Measurements from ENCODE around the gene MAGI3. TPM values are rescaled to one million over a fixed set of nuclear protein-coding genes. Genes with fewer than 3 reads are reported as not detected.

The MAGI3 gene
- total and polyA plus RNA-seq, 8 donors = 3.5 to 225 (median 49.7) TPM

GRCh38 chr1:113433184-113433583, 42.9 kb downstream of the MAGI3 start:
- H3K4me1 ChIP-seq = peaks cover 18 to 67% (median 41%) of the 10 kb centered on the region in 4 donors
- no peak overlapping the region for H3K27ac ChIP-seq
- H3K9me3 ChIP-seq = no peaks in the 10 kb centered on the region
- TF ChIP-seq CTCF (IDR thresholded peaks at IDR 0.05) (no peak), POLR2AphosphoS5 (IDR thresholded peaks at IDR 0.05) (no peak)
- intact Hi-C loops (cut with DNase I; ENCODE audit: low total_unique reads) = no loop called here
- H3K4me3 ChIP-seq = no peak overlapping the region
- no peak for DNase-seq
- H3K36me3 ChIP-seq = no peaks in the 10 kb centered on the region
- no peaks in the 10 kb centered on the region for H3K27me3 ChIP-seq

GRCh38 chr1:113434081-113434873, 44.0 kb downstream of the MAGI3 start:
- peak overlapping the region in 2 of 5 donors; percentile 10 to 39 for H3K27ac ChIP-seq
- no peak overlapping the region for H3K4me3 ChIP-seq
- H3K4me1 ChIP-seq = peaks cover 21 to 64% (median 45%) of the 10 kb centered on the region in 4 donors
- DNase-seq = peak; percentile 34 to 66
- 36 to 77% (median 56%) methylated on average over 2 of the region's 2 CpGs for WGBS, 5 donors
- no peaks in the 10 kb centered on the region for H3K36me3 ChIP-seq
- intact Hi-C loops (cut with DNase I; ENCODE audit: low total_unique reads) = no loop called here
- H3K27me3 ChIP-seq = no peaks in the 10 kb centered on the region
- TF ChIP-seq POLR2AphosphoS5 (IDR thresholded peaks at IDR 0.05) (peak in 2 of 3 donors; percentile 29 to 67), POLR2A (IDR thresholded peaks at IDR 0.05) (no peak)
- no peaks in the 10 kb centered on the region for H3K9me3 ChIP-seq

GRCh38 chr1:113434874-113435175, 44.5 kb downstream of the MAGI3 start:
- no peak for DNase-seq
- WGBS, 5 donors = 90 to 96% (median 94%) methylated on average over 2 of the region's 2 CpGs
- TF ChIP-seq CTCF (IDR thresholded peaks at IDR 0.05) (no peak), EP300 (IDR thresholded peaks at IDR 0.05) (no peak), POLR2A (IDR thresholded peaks at IDR 0.05) (no peak), POLR2AphosphoS5 (IDR thresholded peaks at IDR 0.05) (no peak)
- Histone ChIP-seq H3K9me3 (no peaks in the 10 kb centered on the region), H3K36me3 (no peaks in the 10 kb centered on the region), H3K4me1 (peaks cover 21 to 62% (median 42%) of the 10 kb centered on the region in 4 donors), H3K27me3 (no peaks in the 10 kb centered on the region), H3K4me3 (no peak overlapping the region), H3K27ac (peak overlapping the region in 1 of 5 donors; percentile 39)
- intact Hi-C loops (cut with DNase I; ENCODE audit: low total_unique reads) = no loop called here

GRCh38 chr1:113437554-113438341, 47.4 kb downstream of the MAGI3 start:
- DNase-seq = no peak
- no peaks in the 10 kb centered on the region for H3K27me3 ChIP-seq
- TF ChIP-seq CTCF (IDR thresholded peaks at IDR 0.05) (no peak), POLR2AphosphoS5 (IDR thresholded peaks at IDR 0.05) (no peak), POLR2A (IDR thresholded peaks at IDR 0.05) (no peak), EP300 (IDR thresholded peaks at IDR 0.05) (no peak)
- H3K36me3 ChIP-seq = no peaks in the 10 kb centered on the region
- no peak overlapping the region for H3K27ac ChIP-seq
- H3K4me1 ChIP-seq = peaks cover 18 to 46% (median 32%) of the 10 kb centered on the region in 4 donors
- H3K4me3 ChIP-seq = no peak overlapping the region
- H3K9me3 ChIP-seq = no peaks in the 10 kb centered on the region
- 89 to 97% (median 93%) methylated on average over 3 of the region's 3 CpGs for WGBS, 5 donors
- intact Hi-C loops (cut with DNase I; ENCODE audit: low total_unique reads) = no loop called here

Measured in stomach (tissue), 9 donors.